ENCODE results near the gene CYP11A1.
A peak's percentile ranks its signal among the peaks of the same experiment; 100 is the strongest.

The CYP11A1 gene

DNA sequence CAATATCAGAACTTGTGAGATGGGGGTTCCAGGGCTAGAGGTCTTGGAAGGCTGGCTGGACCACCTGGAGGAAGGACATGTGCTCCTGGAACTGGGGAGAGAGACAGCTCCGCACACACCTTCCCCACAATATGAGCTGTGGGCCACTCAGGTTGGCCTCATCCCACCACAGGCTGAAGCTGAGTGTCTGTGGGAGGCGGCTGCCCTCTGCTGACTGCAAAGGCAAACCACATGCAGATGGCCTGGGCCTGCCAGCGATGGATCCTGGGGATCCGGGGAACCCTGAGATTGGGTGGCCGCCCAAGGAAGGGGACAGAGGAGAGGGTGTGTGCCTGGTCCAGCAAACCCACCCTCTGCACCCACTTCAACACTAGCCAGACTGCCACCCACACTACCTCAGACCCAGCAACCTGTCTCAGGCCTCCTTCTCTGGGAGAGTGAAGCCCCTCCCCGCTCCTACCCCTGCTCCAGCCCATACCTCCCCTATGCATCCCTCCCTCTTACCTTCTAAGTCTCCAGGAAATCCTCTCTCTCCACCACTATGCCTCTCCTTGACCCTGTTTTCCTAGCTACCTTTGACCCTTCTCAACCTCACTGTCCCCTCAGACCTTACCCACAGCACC is 44.8 kb downstream of the CYP11A1 start:
- DNase-seq (ENCODE audit: low read depth) = no peak

DNA sequence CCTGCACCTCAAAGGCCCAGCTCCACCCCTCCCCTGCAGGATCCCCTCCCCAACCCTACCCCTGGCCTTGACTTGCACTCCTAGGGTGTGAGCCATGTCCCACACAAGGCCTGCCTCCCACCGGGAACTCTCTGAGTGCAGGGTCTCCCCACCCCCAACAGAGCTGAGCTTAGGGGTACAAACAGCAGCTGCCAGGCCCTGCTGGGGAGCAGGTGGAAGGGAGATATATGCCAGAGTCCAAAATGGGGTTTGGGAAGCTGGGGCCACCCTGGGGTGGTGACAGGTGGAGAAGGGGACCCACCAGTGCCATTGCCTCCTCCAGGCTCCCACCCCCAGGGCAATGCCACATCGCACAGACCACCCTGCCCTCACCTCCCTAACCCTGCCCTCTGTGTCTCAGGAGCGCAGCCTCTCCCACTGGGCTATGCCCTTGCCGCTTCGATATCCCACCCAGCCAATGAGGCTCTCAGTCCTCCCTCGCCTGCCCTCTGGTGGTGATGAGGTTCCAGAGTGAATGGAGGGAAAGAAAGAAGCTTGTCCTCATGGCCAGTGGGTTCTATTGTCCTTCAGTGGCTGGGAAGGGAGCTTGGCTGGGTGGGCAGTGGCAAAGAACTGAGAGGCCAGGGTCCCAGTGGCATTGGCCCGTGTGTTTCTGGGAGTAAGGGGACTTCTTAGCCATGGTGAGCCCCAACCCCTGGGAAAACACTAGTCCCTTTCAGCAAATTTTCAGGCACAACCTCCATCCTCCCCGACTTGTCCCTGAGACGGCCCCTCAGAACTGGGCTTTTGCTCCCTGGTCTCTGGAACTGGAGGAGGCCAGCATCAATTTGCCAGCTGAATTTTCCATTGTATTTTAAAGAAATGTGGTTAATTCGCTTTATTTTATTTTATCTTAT is 46.8 kb downstream of the CYP11A1 start:
- DNase-seq (ENCODE audit: low read depth) = no peak

DNA sequence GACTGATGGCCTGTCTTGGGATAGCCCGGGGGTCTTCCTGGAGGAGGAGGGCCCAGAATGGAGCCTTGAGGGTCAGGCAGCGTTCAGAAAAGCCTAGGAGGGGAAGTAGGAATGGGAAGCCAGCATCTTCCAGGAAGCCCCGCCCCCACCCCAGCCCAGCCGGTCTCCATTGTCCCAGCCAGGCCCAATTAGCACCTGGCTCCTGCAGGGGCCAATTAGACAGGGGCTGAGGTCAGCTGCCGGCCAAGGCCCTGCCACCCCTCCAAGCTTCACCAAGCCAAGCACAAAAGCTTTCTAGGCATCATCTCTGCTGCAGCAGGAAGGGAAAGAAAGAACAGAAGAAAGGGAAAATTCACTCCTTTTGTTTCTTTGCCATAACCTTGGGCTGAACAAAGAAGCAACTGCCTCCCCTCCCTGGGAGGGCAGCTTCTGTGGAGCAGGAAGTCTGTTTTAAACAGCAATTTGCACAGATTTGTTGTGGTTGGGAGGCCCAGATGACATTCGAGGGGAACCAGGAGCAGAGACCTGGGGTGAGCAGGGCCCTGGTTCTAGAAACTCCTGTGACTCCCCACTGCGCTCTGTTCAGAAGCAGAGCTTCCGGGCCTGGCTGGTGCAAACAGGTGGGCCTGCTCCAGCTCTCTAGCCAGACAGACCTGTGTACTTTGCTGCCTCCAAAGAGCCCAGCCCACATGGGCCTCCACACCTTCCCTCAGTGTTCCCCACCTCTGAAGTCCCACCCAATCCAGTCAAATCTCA is 47.7 kb downstream of the CYP11A1 start:
- no peak for DNase-seq (ENCODE audit: low read depth)

DNA sequence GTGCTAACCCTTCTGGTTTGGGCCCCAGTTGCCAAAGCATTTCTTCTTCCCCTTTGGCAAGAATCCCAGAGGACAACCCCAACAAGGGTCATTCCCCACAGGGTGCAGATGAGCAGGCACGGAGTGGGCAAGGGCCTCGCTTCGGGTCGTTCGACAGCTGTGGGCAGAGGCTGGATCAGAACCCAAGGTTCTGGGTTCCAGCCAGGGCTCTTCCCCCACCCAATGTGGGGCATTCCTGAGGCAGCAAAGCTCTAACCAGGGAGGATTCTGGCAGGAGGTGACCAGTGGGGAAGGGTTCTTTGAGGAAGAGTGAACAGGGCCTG is 48.3 kb downstream of the CYP11A1 start:
- no peak for DNase-seq (ENCODE audit: low read depth)

DNA sequence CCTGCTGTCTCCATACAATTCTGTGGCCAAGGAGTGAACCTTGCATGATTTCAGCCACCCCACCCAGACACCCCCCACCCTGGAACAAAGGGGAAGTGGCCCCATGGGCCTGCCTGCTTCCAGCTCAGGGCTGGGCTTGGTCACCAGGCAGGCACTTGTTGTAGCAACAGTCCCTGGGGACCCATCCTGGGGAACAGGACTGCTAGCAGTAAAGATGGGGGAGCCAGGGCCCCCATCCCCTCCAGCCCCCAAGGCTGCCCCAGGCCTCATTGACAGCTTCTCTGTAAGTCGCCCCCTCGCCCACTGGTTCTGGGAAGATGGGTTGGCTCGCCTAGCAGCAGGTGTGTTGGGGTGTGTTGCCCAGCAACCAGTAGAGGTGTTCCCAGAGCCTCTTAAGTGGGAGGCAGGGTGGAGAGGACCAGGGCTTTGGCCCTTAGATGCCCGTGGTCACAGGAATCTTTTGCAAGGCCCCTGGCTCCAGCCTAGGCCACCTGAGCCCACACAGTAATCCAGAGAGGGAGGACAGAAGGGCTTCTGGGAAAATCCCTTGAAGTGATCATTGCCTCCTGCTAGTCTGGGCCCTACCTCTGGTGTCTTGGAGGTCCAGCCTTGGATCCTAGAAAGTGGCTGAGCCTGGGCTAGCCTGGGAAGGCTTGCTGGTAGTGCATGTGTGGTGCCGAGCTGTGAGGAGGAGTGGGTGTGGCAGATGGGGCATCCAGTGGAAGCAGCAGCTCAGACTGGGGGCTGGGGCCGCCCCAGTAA is 48.9 kb downstream of the CYP11A1 start:
- DNase-seq (ENCODE audit: low read depth) = no peak

DNA sequence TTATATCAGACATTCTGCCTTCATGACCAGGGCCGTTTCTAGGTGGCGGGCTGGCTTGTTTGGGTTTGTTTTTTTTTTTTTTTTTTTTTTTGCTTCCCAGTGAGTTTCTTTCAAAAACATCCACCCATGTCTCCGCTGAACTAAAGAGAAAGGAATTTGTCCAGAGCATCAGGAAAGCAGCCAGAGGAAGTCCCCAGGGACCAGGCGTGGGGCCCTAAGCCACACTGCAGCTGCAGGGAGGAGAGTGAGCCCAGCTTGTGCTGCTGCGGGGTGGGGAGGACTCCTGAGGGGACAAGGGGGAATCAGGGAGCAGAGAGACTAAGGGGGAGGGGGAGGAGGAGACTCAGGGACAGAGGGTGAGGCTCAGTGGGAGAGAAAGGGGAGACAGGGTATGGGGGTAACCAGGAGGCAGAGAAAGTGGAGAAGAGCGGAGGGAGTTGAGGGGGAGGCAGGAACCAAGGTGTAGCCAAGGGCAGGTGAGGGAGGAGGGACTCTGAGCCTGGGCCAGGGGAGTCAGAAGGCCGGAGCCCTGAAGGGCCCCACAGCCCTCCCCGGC is 49.5 kb downstream of the CYP11A1 start:
- DNase-seq (ENCODE audit: low read depth) = peak; percentile 68

DNA sequence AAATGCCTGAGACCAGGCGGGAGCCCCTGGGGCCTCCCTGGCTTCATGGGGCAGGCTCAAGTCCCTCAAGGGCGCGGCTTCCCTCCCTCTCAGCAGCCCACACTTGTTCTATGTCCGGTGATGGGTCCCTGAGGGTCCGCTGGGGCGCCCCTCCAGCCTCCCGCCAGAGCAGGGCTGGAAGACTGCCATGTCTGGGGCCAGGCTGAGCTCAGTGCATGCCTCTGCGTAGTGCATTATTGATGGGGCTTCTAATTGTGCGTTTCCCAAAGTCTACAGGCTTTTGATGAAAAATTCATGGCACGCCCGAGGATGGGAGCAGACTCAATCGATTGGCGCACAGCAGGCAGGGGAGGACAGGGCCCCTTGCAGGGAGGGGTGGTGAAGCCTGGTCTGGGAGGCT is 51.3 kb downstream of the CYP11A1 start:
- DNase-seq (ENCODE audit: low read depth) = no peak

DNA sequence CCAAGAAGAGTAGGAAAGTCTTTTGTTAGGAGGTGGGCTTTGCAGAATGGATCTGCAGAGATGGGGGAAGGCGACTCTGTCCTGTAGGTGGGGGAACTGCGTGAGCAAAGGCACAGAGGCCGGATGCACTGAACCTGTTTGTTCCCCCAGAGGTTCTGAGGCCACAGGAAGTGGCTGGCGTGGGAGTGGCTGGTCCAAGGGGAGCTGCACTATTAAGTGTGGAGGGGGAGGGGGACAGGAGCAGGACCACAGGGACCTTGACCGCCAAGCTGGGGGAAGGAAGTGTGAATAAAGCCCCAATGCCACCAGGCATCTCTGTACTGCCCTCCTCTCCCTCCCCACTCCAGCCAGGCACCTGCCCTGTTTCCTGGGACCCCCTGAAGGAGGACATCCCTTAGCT is 51.8 kb downstream of the CYP11A1 start:
- DNase-seq (ENCODE audit: low read depth) = no peak

DNA sequence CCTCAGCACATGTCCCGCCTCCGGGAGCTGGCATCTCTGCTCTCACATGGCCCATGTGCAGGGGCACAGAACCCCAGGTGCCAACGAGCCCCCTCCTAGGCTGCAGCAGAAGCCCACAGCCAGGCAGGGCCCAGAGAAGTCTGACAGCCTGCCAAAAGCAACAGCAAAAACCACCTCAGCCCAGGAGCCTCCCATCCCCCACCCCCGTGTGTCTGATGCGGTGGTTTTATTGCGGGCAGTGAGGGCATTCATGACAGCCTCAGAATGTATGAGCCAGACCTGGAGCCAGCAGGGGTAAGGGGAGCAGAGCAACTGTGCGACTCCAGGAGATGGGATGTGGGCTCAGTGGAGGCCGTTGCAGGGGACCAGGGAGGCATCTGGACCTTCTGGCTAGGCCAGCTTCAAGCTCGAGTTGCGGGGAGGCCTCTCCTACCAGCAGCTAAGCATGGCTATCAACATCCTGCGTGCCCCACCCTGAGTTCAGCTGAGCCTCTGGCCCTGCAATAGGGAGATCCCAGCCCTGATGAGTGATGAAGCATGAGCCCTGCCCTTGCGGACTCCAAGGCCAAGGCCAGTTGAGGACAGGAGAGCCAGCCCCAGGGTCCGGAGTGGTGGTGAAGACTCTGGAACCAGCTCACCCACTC is 52.5 kb downstream of the CYP11A1 start:
- no peak for DNase-seq (ENCODE audit: low read depth)

DNA sequence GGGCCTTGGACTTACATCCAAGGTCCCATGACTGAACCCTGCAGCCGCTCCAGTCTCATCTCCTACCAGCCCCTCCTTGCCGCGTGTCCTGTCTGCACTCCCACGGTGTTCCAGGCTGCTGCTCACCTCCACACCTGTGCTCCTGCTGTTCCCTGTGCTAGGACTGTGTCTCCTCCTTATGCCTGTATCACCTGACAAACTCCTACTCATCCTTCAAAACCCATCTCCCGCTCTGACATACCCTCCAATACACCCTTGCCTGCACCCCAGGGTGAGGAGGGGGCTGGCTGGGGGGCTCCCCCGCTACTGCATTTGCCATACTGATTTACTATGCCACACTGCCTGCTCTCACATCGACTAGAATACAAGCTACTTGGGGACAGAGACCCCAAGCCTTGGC is 53.6 kb downstream of the CYP11A1 start:
- no peak for DNase-seq (ENCODE audit: low read depth)

DNA sequence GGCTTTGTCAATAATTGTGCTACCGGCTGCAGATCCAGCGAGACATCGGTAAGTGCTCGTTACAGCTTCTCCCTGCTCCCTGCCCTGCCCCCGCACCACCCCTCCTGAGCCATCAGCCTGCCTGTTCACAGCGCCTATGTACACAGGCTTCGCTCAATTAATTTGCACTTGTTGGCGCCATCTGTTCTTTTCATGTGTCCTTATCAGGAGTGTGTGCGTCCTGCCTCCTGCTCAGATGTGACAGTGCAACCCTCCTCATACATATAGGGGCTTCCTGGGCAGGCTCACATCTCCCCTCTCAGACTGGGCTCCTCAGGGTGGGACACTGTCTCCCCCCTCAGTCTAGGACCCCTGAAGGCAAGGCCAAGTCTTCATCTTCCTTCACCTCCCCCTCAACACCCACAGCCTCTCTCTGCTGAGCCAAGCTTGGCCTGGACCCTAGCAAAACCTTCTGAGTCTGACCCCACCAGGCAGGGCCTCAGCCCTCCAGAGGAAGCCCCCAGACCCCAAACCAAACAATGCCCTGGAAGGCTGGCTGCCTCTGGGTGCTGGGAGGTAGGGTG is 54.9 kb downstream of the CYP11A1 start:
- no peak for DNase-seq (ENCODE audit: low read depth)

DNA sequence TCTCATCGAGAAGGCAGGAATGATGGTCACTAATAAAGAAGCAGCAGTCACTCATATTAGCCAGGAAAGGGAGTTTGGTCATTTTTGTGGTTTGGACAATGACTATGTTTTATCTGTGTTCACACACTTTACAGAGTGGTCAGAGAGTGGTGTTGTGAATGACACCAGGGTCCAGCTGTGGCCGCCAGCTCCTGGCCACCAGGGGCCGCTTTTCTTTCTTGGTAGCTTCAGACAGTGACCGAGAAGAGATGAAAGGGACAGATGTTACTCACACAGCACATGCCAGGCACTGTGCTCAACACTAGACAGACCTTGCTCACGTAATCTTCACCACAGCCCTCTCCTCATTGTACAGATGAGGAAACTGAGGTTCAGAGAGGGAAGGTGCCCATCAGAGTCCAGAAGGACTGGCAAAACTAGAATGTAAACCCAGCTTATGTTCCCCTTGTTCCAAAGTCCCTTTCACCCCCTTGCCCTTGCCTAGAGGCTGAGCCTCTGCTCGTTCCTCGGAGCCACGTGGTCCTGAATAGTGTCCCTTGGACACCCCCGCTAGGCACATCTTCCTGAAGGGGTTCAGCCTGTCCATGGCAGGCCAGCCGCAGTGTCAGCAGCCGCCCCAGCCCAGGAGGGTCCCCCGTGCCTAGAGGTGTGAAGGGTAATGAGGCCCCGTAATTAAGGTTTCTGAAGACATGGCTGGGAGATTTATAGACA is 55.6 kb downstream of the CYP11A1 start:
- no peak for DNase-seq (ENCODE audit: low read depth)

DNA sequence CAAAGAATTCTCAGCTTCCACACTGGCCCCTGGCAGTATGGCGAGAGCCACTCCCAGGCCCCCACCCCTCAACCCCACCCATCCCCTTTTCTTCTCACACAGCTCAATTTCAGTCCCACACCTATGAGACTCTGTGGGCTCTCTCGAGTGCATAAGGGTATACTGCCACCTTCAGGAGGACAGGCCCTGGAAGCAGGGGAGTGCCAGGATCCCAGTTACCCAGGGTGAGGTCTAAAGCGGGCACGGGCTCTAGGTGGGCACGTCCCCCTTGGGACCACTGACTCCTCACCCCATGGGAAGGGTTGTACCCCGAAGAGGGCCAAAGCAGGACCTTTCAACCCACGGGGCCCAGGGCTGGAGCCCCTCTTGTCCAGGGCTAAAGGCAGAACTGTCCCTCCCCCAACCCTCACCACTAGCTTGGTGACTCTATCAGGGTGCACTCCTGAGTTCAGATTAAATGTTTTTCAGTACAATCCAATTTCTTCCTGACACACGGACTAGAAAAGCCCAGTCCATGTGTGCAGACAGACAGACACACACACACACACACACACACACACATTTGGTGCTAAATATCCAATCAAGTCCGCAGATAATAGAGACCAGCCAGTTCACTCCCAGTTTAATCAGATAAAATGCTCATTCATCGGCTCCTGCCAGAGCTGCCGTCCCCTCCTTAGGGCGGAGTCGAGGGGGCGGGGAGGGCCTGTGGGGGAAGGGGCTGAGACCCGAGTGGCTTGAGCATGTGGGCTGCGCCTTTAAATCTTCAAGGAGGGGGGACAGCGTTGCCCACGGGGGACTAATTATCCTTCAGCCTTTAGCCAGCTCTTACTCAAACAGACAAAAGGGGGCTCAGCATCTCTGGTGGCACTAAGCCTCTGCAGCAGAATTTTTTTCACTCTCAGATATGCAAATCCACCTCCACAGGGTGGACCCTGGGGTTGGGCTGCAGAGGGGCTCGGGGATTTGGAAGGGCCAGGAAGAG is 59.3 kb downstream of the CYP11A1 start:
- DNase-seq (ENCODE audit: low read depth) = no peak

DNA sequence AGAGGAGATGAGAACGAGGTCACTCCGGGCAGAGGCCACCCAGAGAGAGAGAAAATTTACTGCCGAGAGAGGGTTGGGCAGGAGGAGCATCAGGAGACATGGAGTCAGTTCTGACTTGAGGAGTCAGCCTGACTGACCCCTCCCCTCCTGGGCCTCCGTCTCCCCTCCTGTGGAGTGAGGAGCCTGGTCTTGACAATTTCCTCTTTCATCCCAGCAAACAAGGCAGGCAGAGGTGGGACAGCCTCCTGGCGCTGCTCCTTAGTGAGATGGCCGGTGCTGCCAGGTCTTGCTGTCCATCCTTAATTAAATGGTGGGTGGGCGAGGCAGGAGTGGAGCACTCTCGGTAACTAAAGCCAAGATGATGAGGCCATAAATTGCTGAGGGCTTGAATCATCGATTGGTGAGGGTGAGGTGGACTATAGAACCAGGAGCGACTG is 60.6 kb downstream of the CYP11A1 start:
- DNase-seq (ENCODE audit: low read depth) = no peak

DNA sequence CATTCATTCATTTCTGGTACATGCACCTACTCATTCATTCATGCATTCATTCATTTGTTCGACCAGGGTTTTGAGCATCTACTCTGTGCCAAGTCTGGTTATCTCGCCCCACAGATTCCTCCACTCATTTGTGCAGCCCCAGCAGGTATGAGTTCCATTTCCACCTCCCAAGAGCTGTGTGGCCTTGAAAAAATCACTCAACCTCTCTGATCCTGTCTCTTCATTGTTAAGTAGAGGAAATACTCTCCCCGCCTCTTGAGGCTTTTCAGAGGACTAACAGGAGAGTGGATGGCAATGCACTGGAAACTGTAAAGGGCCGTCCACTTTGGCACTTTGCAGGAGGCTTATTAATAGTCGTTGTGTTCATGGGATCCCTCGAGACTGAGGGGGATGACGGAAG is 61.8 kb downstream of the CYP11A1 start:
- DNase-seq (ENCODE audit: low read depth) = no peak

DNA sequence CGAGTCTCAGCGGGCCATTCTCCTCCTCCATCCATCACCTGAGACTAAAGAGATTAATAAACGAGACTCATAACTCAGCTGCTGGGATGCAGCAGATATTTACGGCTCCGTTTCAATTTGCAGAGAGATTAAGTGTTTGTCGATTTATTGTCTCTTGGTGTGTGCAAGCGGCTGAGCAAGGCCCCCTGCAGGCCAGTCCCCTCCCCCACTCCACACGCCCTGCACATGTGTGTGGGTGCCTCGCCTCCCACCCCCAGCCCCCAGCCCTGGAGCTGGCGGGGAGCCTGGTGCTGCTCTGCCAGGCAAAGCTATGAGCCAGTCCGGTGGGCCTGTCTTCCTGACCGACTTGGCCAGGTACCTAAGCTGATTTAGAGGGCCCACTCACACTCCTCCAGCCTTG is 63.0 kb downstream of the CYP11A1 start:
- DNase-seq (ENCODE audit: low read depth) = no peak

DNA sequence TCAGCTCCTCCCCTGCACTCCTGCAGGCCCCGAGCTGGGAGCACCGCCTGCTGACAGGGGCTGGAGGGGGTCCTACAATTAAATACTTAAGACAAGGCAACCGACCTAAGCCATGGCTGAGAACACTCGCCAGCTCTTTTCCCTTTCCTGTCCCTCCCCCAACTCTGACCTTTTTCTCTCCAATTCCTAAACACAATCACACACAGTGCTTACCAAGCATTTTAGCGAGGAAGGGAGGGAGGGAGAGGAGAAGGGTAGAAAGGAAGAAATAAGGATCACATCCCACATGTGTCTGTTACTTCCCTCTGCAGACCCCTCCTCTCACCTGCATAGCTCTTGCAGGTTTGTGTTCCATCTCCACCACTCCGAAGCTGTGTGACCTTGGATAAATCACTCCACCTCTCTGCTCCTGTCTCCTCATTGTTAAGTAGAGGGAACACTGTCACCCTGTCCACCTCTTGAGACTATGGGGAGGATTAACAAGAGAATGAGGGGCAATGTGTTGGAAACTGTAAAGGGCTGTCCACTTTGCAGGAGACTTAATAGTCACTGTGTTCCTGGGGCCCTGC is 63.6 kb downstream of the CYP11A1 start:
- no peak for DNase-seq (ENCODE audit: low read depth)

DNA sequence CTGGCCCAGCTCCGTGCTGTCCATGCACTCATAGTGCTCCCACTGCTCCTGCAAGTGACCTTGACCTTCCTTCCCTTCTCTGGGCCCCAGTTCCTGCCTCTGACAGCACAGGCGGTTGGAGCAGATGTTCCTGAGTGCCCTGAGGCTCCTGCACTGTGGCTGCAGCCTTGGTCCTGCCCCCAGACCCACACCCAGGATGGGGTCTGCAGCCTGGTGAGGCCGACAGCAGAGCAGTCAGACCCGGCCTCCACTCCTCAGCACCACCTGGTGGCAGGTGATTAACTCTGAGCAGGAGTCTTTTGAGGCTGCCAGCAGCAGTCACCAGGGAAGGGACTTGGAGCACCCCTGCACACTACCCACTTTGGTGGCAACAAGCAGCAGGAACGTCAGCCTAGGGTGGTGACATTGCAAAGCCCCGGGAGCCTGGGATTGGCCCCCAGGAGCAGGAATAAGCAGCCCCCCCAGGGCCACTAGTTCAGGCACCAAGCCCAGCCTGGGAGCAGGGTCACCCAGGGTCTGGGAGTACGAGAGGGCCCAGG is 64.6 kb downstream of the CYP11A1 start:
- DNase-seq (ENCODE audit: low read depth) = no peak

Data from non-pigmented ciliary epithelial cell (primary cell).